ENCODE measurements around the gene WASF1. TPM values are rescaled to one million over a fixed set of nuclear protein-coding genes. Genes with fewer than 3 reads are reported as not detected.

WASF1 gene
- total RNA-seq, 1 donor from 2014 or later: 13.0 TPM

GRCh38 chr6:110105296-110105695, 74.2 kb downstream of the WASF1 start:
- H3K4me3 ChIP-seq (ENCODE audit: low read depth, low read length): no peak overlapping the region
- no peak for DNase-seq (ENCODE audit: low read depth)
- no peak for TF ChIP-seq CTCF (conservative IDR thresholded peaks at IDR 0.05; ENCODE audit: low read depth, low read length)

- no peak for DNase-seq (ENCODE audit: low read depth)
- TF ChIP-seq CTCF (conservative IDR thresholded peaks at IDR 0.05; ENCODE audit: low read depth, low read length): no peak
- H3K4me3 ChIP-seq (ENCODE audit: low read depth, low read length): no peak overlapping the region
These were observed 76.2 kb downstream of the WASF1 start for GRCh38 chr6:110103260-110103659.

GRCh38 chr6:110102411-110102810, 77.1 kb downstream of the WASF1 start:
- no peak for TF ChIP-seq CTCF (conservative IDR thresholded peaks at IDR 0.05; ENCODE audit: low read depth, low read length)
- no peak for DNase-seq (ENCODE audit: low read depth)
- no peak overlapping the region for H3K4me3 ChIP-seq (ENCODE audit: low read depth, low read length)

GRCh38 chr6:110101885-110102284, 77.6 kb downstream of the WASF1 start:
- no peak for TF ChIP-seq CTCF (conservative IDR thresholded peaks at IDR 0.05; ENCODE audit: low read depth, low read length)
- no peak for DNase-seq (ENCODE audit: low read depth)
- H3K4me3 ChIP-seq (ENCODE audit: low read depth, low read length): no peak overlapping the region

- H3K4me3 ChIP-seq (ENCODE audit: low read depth, low read length): no peak overlapping the region
- TF ChIP-seq CTCF (conservative IDR thresholded peaks at IDR 0.05; ENCODE audit: low read depth, low read length): no peak
- no peak for DNase-seq (ENCODE audit: low read depth)
These were observed 80.9 kb downstream of the WASF1 start for GRCh38 chr6:110098511-110099116.

GRCh38 chr6:110097443-110097842, 82.0 kb downstream of the WASF1 start:
- DNase-seq (ENCODE audit: low read depth): no peak
- TF ChIP-seq CTCF (conservative IDR thresholded peaks at IDR 0.05; ENCODE audit: low read depth, low read length): no peak
- H3K4me3 ChIP-seq (ENCODE audit: low read depth, low read length): no peak overlapping the region

GRCh38 chr6:110095935-110096334, 83.5 kb downstream of the WASF1 start:
- DNase-seq (ENCODE audit: low read depth): no peak
- TF ChIP-seq CTCF (conservative IDR thresholded peaks at IDR 0.05; ENCODE audit: low read depth, low read length): no peak
- H3K4me3 ChIP-seq (ENCODE audit: low read depth, low read length): no peak overlapping the region

Data from epithelial cell of proximal tubule (primary cell).